Measurements from ENCODE around the gene GFRA4.

DNA sequence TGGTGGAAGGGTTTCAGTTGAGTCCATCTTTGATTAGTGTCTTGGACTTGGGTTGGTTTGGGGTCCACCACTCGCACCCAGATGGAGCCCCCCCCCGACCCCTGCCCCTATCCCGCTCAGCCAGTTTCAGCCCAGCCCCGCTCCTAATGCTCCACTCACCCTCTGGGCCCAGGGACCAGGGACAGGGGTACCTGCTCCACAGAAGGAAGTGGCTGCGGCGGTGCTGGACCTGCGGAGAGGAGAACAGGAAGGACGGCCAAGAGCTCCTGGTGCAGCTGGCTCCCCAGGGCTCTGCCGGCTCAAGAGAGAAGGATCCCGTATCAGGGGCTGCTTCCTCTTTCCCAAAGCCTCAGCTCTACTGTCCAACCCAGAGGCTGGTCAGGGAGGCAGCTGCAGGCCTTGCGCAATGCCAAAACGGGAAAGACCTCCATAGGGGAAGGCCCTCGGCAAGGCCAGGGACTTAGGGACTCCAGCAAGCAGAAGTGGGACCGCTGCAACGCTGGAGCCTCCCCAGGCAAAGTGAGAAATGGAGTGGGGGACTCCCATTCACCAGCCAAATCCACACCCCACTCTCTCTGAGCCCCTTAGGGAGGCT lies 49.2 kb upstream of the GFRA4 start, which contains the start of gene SIGLEC1:
- TF ChIP-seq, protein P1, sequence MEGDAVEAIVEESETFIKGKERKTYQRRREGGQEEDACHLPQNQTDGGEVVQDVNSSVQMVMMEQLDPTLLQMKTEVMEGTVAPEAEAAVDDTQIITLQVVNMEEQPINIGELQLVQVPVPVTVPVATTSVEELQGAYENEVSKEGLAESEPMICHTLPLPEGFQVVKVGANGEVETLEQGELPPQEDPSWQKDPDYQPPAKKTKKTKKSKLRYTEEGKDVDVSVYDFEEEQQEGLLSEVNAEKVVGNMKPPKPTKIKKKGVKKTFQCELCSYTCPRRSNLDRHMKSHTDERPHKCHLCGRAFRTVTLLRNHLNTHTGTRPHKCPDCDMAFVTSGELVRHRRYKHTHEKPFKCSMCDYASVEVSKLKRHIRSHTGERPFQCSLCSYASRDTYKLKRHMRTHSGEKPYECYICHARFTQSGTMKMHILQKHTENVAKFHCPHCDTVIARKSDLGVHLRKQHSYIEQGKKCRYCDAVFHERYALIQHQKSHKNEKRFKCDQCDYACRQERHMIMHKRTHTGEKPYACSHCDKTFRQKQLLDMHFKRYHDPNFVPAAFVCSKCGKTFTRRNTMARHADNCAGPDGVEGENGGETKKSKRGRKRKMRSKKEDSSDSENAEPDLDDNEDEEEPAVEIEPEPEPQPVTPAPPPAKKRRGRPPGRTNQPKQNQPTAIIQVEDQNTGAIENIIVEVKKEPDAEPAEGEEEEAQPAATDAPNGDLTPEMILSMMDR (IDR thresholded peaks at IDR 0.05; ENCODE audit: low read length) = no peak
- no peak for TF ChIP-seq EZH2phosphoT487 (IDR thresholded peaks at IDR 0.05; ENCODE audit: low read length)

Data from MM.1S (cell line).